ENCODE measurements around the gene CARD8.
A peak's percentile ranks its signal among the peaks of the same experiment; 100 is the strongest.
"Not testable (repeated sequence)": the region's sequence is repeated elsewhere in the genome, so short reads cannot be mapped to it uniquely, and the experiment has no call there.

Gene CARD8

DNA sequence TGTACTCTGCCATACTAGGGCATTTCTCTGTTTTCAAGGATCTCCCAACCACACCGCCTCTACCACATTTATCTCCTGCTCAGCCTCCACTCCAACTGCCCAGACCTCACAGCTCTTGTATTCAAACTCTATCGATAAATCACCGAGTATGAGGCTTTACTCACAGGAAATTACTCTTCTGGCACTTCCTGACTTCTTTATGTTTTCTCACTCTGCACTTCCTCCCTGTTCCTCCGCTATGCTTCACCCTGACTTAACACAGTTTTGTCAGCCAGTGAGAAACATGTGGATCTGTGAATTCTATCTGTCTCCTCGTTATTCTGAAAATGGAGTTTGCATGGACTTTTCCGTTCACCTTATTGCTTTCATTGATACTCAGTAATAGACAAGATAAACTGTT lies 2.6 kb upstream of the CARD8 start:
- DNase-seq: peak; percentile 41

DNA sequence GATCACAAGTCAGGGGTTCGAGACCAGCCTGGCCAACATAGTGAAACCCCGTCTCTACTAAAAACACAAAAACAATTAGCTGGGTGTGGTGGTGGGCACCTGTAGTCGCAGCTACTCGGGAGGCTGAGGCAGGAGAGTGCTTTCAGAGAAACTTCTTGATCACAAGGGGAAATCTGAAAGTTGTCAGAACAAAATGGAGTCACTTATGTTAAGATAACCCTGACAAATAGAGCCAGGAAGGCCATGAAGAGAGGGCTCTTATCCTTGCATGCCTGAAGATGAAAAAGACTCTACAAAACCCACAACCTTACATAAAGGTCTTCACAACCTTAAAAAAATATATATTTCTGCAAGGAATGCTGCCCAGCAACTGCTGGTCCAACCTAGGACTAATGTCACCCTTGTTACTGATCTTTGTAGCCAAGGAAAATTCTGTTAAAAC lies 1.2 kb downstream of the CARD8 start:
- DNase-seq: no peak

DNA sequence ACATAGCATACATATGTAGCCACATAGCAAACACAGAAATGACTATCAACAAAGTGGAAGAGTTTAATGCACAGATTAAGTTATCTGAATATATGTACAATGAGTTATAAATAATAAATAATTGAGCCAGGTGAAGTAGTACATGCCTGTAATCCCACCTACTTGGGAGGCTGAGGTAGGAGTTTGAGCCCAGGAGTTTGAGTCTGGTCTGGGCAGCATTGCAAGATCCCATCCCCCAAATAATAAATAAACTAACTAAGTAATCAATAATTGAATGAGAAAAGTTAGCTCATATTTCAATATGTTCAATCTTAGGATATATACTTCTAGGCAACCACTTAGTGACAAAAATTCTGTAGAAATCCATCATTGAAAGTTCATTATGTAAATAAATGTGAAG lies 1.7 kb downstream of the CARD8 start:
- no peak for DNase-seq

DNA sequence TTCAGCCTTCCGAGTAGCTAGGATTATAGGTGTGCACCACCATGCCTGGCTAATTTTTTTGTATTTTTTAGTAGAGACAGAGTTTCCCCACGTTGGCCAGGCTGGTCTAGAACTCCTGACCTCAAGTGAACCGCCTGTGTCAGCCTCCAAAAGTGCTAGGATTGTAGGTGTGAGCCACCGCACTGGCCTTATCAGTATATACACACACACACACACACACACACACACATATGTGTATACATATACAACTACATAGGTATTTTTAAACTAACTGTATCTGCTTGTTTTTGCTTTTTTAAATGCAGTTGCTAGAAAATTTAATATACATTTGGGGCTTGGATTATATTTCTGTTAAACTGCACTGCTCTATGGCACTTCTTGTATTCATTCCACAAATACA lies 3.1 kb downstream of the CARD8 start:
- DNase-seq: no peak

DNA sequence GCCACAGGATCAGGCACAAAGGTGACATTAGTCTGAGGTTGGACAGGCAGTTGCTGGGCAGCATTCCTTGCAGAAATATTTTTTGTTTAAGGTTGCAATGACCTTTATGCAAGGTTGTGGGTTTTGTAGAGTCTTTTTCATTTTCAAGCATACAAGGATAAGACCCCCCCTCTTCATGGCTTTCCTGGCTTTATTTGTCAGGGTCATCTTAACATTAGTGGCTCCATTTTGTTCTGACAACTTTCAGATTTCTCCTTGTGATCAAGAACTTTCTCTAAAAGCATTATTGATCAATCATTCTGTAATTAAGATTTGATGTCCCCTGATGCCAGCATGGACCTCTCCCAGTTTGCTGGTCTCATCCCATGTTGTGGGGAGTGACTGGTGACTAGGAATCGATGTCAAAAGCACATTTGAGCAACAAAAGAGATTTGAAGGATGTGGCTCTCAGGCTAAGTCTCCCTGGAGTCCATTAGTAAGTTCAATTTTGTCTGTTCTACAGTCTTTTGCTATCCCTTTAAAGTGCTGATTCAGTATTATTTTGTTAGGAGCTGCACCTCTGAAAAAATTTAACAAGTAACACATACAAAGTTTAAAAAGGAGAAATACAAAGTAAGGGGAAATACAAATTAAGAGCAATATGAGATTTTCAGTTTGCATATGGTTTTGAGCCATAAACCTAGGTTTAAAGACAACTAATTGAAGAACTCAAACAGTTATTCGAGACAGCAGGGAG lies 5.3 kb downstream of the CARD8 start:
- DNase-seq: no peak

DNA sequence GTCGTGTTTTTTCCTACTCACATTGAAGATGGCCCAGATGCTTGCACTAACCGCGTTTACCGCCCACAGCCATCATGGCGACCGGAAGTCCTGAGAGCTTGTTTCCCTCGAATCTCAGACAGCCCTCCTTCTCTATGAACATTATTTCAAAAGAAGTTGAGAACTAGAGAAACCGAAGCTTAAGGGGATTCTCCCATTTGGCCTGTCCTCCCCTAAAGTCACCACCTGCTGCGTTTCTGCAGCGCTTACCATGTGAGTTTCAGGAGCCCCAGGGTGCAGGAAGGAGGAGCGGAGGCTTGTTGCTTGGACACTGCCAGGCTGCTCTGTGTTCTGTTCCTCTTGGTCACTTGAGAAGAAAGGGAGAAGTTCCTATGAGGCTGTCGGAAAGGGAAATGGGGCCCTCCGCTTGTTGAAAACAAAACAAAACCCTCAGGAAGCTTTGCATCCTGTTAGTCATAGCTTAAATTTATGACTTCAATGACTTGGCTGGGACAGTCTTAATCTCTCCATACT lies 6.2 kb downstream of the CARD8 start:
- peak; percentile 86 for DNase-seq

DNA sequence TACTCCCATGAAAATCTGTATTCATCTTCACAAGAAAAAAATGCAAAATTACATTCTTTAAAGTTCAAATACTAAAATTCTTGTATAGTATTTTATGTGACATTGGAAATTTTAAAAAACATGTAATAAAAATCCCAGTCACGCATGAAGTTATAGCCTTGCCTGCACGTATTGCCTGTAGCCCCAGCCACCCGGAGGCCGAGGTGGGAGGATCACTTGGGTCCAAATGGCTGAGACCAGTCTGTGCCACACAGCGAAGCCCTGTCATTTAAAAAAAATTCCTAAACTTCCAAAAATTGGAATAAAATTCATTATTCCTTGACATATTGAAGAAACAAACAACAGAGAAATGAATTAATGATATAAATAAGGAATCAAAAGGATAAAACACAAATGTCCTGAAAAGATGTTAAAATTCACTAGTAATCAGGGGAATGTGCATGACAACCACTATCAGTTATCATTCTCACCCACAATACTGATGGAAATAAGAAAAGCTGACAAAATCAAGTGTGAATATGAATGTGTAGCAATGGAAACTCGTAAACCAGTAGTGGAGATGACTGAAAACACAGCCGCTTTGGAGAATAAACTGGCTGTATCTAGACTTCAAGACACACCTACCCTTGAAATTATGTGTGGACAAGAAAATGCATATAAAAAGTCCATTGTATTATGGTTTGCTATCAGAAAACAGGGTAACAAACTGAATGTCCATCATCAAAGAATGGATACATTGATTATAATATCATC lies 7.5 kb downstream of the CARD8 start:
- DNase-seq: no peak

DNA sequence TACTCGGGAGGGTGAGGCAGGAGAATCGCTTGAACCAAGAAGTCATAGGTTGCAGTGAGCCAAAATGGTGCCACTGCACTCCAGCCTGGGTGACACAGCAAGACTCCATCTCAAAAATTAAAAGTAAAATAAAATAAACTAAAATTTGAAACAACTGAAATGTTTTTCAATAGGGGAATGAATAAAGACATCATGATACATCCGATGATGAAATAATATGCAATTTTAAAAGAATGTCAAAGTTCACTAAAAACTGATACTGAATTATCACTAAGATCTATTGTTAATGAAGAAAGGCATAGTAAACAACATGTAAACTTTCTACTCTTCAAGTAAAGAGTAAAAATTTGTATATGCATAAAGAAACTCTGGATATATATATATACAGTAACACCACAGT lies 8.5 kb downstream of the CARD8 start:
- no peak for DNase-seq

DNA sequence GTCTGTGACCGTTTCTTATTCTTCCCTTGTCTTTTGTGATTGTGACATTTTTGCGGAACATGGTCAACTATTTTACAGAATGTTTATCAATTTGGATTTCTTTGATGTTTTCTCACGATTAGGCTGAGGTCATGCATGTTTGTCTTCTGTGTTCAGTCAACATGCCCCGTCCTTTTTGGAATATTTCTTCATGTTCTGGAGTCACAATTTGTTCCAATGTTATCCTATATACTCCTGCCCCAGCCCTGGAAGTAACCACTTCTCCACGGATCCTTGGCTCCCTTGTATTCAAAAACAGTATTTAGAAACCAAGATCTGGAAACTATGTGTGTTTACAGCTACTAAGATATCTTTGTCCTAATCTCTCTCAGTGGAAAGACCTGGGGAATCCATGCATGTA lies 9.6 kb downstream of the CARD8 start:
- DNase-seq: no peak

DNA sequence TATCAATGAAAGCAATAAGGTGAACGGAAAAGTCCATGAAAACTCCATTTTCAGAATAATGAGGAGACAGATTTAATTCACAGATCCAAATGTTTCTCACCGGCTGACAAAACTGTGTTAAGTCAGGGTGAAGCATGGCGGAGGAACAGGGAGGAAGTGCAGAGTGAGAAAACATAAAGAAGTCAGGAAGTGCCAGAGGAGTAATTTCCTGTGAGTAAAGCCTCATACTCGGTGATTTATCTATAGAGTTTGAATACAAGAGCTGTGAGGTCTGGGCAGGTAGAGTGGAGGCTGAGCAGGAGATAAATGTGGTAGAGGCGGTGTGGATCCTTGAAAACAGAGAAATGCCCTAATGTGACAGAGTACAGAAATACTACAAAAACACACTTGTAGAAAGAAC lies 11.4 kb downstream of the CARD8 start:
- DNase-seq: peak; percentile 49

DNA sequence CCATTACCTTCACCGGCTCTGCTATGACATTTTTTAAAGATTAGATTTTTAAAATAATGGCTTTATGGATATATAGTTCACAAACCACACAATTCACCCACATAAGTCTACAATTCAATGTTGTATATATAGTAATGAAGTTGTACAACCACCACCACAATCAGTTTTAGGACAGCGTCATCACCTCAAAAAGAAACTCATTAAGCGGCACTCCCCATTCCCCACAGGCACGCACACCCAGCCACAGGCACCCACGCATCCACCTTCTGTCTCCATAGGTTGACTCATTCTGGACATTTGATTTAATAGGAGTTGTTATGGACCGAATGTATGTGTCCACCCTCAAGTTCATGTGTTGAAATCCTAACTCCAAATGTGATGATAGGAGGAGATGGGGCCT lies 13.9 kb downstream of the CARD8 start:
- DNase-seq: not testable (repeated sequence)

DNA sequence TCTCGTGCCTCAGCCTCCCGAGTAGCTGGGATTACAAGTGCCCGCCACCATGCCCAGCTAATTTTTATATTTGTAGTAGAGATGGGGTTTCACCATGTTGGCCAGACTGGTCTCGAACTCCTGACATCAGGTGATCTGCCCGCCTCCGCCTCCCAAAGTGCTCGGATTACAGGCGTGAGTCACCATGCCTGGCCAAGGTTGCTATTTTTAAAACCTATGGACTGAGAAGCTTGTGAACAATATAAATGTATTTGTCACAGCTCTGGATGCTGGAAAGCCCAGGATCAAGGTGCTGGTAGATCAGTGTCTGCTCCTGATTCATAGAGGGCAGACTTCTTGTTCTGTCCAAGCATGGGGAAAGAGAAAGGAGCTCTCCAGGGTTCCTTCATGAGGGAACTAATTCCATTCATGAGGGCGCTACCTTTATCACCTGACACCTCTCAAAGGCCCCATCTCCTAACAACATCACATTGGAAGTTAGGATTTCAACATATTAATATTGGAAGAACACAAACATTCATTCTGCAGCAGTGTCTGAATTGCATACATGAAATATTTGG lies 16.1 kb downstream of the CARD8 start:
- no peak for DNase-seq

DNA sequence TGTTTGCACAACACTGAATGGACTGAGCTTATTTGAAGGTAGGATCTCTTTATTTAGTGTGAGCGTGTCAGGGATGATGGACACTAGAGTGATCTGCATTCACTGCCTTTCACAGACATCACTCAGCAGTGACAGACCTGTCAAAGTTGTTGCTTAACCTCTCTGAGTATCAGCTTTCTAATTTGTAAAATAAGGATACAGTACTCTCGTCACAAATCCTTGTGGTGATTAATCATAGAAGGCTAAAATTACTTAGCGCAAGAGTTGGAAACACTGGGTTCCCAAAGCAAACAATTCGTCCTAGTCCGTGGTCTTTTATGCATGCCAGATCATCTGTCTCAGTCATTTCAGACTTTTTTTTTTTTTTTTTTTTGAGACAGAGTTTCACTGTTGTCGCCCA lies 16.6 kb downstream of the CARD8 start:
- no peak for DNase-seq

DNA sequence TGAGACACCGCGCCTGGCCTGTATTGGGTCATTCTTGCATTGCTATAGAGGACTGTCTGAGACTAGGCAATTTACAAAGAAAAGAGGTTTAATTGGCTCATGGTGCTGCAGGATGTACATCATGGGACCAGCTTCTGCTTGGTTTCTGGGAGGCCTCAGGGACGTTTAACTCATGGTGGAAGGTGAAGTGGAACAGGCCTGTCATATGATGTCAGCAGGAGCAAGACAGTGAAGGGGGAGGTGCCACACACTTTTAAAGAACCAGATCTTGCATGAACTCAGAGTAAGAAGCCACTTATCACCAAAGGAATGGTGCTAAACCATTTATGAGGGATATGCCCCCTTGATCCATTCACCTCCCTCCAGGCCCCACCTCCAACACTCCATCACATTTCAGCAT lies 18.7 kb downstream of the CARD8 start:
- no peak for DNase-seq

DNA sequence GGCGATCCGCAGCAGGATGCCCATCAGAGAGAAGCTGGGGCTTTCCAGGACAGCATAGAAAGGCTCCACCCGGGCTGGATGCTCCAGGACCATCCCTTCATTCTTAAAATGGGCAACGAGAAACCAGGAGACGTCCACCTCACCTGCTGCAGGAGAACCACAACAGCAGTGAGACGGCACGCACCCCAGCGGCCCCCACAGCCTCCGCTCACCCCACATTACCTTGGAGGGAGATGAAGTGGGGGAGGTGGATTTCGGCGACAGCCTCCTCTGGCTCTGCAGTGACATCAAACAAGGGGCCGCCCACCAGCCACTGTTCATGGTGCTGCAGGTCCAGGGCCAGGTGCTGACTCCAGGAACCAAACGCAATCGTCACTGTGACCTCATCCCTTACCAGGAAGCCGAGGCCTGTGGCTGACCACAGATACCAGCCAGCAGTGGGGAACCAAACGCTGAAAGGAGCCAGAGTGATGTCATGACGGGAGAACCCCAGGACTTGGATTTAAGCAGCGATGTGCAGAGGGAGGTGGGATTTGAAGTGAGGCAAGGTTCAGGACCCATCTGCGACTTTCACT lies 25.1 kb downstream of the CARD8 start:
- no peak for DNase-seq

DNA sequence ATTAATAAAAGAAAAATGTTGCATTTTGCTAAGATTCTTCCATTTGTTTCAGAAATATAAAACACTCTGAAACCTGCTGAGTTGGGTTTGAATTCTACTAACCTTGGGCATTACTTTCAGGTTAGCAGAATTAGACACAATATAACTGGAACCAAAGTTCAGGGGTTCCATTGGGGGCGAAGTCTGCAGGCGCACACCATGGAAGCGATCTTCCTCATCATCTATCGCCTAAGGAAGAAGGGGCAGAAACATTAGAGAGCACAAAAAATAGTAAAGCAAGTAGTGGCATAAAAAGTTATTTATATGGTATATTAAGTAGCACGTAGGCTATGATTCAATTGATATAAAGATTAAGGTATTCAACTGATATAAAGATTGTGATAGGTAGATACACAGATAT lies 34.1 kb downstream of the CARD8 start:
- no peak for DNase-seq

DNA sequence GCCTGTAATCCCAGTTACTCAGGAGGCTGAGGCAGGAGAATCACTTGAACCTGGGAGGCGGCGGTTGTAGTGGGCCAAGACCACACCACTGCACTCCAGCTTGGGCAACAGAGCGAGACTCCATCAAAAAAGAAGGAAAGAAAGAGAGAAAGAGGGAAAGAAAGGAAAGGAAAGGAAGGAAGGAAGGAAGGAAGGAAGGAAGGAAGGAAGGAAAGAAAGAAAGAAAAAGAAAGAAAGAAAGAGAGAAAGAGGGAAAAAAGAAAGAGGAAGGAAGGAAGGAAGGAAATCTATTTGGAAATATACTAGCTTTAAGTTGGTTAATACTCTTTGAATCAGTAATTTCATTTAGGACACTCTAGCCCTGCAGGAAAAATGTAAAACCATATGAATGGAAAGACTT lies 34.9 kb downstream of the CARD8 start:
- DNase-seq: not testable (repeated sequence)

DNA sequence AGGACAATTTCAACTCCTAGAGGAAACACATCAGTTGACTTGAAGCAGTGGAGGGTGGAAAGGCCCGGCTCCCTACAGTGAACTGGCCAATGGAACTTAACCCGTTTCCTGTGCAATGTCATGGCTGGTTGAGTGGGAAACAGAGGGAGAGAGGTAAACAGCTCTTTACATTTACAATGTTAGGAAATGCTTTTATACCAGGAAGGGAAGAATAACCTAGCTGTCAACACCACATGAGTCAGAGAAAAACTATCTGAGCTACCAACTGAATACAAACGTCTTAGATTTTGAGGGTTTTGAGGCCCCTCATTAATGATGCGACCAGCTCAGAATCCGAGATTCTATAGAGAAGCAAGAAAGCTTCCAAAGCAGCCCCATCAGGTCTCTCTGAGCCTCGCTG lies 36.7 kb downstream of the CARD8 start:
- DNase-seq: no peak

DNA sequence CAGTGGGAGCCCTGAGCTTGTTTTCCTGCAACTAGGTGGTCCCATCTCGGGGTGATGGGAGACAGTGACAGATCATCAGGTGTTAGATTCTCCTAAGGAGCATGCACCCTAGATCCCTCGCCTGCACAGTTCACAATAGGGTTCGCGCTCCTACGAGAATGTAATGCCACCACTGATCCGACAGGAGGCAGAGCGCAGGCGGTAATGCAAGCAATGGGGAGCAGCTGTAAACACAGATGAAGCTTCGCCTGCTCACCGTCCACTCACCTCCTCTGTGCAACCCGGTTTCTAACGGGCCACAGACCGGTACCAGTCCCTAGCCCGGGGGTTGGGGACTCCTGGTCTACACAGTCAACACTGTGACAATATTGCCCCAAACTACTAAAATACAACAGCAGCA lies 38.8 kb downstream of the CARD8 start:
- DNase-seq: no peak

DNA sequence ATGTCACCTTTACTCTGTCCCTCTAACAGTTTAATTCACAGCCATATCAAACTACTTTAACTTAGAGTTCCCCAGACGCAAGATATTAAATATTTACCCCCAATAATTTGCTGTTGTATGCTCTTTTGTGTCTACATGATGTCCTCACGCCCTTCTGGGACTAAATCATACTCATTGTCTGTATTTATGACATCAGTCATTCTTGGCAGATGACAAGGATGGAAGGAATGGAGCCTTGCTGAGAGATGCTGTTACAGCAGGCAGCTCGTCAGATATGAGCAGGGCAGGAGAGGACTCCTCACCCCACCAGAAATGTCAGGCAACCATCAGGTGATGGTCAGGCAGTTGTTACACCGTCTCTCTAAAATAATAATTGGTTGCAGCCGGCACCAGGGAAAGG lies 41.8 kb downstream of the CARD8 start:
- DNase-seq: no peak

DNA sequence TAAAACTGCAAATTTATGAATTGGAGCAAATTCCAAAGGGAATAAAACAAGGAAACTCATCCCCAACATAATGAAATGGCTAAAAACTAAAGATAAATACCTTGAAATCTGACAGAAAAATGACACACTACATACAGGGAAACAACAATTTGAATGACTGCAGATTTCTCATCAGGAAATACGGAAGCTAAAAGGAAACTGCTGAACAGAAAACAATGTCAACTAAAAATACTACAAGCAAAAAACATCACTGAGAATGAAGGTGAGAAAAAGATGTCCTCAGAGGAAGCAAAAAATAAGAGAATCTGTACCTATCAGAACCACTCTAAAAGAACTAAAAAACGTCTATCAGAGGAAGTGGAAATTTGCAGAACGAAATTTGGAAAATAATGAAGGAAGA lies 45.7 kb downstream of the CARD8 start:
- no peak for DNase-seq

DNA sequence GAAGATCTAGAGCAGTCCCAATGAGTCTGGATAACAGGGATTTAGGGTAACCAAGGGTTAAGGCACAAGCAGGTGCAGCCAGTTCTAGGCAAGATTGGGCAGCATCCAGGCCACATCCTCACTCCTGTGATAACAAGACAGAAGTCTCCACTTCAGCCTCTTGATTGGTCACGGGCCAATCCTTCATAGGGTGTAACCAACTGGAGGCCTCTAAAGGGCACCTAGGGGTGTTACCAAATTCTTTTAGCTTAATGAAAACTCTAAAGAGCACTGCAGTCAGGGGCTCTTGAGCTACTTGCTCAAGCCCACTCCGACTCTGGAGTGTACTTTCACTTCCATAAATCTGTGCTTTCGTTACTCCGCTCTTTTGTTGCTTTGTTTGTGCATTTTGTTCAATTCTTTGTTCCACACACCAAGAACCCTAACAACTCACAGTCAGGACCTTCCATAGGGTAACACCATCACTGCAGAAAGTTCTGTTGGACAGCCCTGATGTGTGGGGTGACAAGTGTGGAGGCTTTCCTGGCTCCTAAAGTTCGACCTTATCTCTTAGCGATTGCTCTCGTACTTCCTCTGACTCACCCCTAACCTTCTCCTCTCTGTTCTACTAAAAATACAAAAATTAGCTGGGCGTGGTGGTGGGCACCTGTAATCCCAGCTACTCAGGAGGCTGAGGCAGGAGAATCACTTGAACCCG lies 49.2 kb downstream of the CARD8 start:
- no peak for DNase-seq

Data from KG1 (cell line).